GM19240 (cell line): Measurements from ENCODE around the gene DUS1L.

Experiments
- DNase-seq: peaks from one replicate; pipeline ENCODE4 v3.0.0; 2011; ENCODE audit warnings: low spot score; ENCODE audit not compliant: insufficient read length

Gene DUS1L

DNA sequence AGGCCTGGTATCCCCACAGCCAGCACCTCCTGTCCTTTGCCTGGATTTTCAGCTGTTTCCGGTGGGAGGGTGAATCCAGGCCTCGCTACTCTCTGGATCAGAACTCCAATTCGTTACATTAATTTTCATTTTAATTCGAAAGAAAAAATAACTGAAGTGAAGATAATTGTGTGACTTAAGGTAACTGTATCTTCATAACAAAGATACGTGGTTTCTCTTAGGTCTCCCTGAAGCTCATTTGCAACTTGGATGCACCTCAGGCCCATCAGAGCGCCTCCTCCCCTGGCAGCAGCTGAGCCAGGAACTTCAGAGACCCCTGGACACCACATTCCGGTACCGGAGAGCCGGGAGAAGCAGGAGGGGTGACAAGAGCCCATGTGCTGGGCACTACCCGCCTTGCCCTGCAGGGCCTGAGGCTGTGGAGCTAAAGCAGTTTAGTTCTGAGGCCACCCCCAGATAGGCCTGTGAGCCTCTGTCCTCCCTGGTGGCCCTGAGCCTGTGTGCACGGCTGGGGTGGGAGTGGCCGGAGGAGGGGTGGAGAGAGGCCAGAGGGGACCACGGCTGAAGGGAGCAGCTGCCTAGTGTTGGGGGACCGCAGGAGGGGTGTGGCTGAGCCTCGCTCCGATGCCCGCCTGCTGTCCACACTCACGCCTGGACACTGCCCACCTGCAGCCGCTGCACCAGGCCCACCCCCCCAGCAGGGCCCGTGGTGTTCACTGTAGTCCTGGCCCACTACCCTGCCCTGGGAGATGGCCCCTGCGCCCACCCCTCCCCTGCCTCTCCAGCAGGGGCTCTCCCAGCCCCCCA lies 11.4 kb upstream of the DUS1L start:
- no peak for DNase-seq

DNA sequence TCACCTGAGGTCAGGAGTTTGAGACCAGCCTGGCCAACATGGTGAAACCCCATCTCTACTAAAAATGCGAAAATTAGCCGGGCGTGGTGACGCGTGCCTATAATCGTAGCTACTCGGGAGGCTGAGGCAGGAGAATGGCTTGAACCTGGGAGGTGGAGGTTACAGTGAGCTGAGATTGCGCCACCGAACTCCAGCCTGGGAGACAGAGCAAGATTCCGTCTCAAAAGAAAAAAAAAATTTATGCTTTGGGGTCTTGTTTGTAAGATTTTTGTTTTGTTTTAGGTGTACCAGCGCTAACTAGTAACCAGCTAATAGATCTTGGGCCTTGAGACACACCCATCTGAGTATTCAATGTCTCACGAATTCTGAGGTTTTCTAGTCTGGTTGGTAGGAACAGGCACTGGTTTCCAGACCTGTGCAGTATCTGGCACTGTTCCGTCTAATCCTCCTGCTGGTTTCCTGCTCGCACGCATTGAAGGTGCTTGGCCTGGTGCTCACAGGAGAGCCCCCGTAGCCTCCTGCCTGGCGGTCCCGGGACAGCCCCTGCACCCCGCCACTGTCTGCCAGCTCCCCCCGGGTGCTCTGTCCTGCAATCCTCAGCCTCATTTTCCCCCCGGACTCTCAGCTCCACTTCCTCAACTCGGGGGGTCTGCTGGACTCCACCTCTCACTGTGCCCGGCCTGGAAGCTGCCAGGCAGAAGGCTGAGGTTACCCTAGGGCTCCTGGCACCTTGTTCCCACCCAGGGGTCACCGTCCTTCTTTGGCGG lies 10.6 kb upstream of the DUS1L start:
- DNase-seq = no peak

DNA sequence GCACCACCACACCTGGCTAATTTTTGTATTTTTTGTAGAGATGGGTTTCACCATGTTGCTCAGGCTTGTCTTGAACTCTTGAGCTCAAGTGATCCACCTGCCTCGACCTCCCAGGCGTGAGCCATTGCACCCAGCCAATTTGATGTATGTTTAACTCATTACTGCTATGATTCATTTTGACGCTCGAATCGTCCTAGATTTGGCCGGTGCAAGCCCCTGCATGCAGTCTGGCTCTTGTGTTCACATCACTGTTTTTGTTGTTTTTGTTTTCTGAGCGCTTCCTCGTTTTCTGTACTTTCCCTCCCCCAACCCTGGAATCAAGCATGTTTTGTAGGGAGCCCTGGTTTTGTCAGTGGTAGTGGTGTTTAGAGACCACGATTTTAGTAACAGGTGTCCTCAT lies 7.8 kb upstream of the DUS1L start:
- DNase-seq = no peak

DNA sequence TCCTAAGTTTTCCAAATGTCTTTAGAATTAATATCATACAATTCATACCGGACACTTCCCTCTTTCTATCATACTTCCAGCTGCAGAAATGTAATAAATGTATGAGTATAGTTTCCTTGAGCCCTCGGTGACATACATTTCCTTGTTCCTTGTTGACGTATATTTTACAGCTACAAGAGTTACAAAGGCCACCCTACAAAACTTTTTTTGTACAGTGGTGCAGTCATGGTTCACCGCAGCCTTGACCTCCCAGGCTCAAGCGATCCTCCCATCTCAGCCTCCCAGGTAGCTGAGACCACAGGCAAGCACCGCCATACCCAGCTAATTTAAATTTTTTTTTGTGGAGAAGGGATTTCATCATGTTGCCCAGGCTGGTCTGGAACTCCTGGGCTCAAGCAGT lies 7.2 kb upstream of the DUS1L start:
- DNase-seq = no peak

DNA sequence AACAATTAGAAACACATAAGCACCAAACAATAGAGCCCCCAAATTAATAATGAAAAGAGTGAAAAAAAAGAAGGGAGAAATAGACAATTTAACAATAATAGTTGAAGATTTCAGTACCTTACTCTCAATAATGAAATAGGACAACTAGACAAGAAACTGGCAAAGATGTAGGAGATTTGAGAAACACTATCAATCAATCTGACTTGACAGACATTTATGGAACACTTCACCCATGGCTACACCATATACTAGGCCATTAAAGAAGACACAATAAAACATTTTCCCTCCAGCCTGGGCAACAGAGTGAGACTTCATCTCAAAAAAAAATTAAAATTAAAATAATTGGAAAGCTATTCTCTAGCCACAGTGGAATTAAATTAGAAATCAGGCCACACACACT lies 5.0 kb upstream of the DUS1L start:
- DNase-seq = no peak

DNA sequence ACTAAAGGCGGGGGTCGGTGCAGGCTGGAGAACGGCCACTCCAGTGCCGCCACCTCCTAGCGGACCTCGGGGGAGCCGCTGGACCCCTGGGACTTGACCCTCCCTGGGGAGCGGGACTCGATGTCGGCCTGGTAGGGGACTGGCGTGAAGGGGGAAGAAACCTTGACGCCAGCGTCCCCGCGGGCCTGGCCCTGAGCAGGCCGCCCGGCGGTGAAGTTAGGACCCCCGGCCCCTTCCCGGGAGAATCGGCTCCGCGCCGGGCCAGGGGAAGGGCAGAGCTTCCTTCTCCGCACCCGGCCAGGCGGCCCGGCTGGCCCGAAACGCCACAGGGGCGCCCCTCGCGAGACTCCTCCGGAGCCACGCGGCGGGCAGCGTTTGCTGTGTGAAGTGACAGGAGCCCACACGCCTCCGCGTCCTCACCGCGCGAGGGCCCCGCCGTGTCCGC lies 389 bp downstream of the DUS1L start:
- peak; percentile 57 for DNase-seq

DNA sequence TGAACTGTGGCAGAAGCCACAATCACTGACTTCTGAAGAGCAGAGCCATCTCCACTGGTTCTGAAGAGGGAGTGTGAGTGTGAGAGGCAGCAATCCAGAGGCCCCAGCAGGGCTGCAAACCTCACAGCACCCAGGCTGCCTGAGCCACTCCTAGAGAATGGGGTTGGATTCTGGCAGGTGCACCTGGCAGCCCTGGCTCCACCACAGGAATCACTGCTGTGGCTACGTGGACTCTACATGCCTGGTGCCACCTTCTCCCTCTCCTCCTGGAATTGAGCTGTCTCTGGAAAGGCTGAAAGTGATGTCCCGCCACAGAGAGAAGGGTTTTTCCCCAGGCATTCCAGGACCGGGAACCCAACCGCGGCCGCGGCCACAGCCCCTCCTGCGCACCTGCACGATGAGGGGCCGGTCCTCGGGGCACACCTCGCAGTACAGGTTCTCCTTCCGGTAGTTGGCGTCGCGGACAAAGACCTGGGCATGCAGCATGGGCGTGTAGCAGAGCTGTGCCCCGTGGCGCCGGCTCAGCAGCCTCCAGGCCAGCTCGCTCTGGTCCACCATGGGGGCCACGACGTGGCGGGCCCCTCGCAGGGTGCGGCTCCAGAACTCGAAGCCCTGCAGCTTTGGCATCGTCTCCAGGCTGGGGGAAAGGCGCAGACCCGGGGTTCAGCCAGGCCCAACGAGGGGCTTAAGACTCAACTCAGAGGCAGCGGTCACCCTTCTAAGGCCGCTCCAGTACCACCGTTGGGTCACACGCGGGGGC lies 991 bp downstream of the DUS1L start:
- DNase-seq = no peak

DNA sequence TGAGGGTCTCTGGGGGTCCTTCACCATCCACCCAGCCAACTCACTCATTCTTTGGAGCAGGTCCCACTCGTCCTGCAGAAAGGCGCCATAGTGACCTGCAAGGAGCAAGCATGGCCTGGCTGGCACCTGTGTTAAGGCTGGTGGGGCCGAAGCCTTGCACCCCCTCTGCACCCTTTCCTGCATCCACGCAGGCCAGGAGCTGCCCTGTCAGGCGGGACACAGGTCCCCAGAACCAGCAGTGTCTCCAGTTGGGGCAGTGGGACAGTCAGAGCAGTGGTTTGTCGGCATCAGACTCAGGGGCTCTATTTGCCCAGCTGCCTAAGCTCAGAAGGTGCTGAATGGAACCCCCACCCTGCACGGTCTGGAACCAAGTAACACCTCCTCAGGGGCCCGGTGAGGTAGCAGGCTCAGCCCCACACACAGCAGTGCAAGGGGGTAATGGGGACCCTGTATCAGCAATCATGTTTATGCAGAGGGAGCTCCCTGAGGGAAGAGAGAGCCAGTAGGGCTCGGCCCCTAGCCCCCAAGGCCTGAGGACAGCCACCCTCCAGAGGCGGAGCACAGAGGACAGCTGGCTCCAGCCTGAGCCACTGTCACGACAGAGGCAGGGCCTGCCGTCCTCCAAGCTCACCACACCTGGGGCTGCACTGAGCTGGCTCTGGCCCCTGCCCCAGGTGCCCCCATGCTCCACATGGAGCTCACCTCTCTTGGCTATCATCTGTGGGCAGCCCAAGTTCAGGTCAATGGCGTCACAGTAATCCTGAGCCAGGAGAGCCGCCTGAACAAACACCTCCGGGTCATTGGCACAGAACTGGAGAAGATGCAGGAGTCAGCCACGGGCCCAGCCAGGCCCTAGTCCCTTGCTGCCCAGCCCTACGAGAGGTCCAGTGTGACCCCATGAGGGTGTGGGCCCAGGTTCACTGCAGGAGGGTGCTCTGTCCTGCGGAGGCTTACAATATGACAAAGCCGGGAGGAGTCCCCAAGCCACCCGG lies 1.9 kb downstream of the DUS1L start:
- no peak for DNase-seq

DNA sequence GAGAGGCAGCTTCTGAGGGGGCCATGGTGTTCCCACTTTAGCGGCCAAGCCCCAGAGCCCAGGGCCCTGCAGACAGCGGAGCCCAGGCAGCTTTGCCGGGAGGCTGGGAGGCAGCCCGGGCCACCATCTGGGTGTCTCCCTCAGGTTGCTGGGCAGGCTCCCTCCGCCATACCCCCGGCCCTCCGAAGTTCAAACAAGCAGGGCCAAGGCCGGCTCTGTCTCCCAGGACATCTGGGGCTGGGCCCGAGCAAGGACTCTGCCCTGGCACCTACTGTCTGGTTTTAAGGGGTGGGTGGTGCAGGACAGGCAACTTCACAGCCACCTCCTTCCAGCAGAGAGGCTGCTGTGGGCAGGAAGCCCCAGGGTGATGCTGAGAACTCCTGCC lies 2.6 kb downstream of the DUS1L start:
- DNase-seq = no peak

DNA sequence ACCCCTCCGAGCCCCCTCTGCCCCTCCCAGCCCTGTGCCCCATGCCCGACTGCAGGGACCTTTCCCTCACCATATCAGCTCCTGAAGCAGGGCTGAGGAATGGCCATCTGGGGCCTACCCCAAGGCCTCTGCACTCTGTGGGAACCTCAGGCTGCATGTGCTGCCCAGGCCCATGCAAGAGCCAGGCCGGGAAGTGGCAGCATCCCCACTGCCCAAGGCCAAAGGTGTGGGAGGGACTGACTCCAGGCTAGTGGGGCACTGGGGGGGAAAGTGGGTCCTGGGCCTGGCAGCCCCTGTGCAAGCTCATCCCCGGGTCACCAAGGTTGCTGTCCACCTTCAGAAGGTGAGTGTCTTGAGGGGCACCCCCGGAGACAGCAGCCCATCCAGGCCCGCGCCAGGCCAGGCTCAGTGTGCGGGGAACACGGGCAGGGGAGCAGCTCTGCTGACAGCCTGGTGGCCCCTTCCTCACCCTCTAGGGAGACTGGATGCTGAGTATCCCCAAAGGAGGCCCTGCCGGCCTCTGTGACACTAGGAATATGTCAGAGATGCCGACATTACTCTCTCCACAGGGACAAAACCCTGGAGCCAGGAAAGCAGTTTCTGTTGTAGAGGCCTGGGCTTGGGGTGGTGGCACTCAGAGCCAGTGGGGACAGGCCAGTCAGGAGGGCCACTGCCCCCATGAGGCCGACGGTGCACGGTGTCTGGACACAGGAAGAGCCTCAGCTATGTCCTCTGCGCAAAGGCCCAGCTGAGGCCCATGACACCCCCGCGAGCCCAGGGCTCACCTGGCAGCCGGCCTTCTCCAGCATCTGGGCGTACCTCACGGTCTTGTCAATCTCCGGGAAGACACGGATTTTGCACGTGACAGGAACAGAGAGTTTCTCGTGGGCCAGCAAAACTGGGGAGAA lies 3.3 kb downstream of the DUS1L start:
- DNase-seq = no peak

DNA sequence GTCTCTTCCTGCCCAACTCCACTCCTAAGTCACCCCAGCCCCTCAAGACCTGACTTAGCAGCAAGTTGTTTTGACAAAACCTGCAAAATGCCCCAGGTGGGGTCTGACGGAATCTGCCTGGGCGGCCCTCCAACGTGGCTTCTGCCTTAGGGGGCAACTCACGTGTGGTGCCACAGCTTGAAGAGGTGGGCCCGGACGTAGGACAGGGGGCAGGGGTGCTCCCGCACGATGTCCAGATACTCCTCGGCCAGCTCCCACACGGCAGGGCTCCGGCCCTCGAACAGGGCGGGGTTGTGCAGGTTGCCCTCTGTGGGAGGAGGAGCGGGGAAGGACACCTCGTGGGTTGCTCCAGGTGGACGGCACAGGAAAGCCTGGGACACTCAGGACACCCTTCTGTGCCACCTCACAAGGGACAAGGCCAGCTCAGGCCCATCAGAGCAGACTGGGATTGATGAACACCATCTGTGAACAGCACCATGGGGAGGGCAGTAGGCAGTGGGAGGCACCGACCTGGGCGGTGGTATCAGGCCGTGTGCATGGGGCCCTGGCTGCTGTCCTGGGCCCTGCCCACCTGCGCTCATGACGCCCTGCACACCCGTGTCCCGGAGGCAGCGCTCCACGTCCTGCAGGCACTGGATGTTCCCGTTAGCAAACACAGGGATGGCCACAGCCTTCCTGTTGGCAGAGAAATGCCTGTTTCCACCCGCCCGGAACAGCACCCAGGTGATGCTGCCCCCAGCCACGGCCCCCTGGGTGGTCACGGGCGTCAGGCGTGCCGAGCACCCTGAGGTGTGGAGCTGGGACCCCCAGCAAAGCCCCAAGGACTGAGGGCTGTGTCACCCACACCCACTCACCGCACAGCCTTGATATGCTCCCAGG lies 4.3 kb downstream of the DUS1L start:
- DNase-seq = no peak

DNA sequence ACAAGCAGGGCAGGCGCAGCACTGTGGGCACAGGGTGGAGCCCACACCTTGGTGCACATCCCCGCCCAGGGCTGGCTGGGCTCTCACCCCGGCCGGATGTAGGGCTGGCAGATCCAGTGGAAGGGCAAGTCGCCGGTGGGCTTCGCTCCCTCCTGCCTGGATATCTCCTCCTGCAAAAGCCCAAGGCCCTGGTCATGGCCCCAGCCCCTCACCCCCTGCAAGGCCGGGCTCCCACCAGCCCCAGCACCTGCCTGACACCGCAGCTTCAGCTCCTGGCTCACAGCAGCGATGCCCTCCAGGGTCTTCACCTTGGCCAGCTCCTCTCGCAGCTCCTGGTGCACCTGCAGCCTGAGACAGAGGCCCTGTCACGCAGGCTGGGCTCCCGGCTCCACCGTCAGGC lies 5.0 kb downstream of the DUS1L start:
- no peak for DNase-seq

DNA sequence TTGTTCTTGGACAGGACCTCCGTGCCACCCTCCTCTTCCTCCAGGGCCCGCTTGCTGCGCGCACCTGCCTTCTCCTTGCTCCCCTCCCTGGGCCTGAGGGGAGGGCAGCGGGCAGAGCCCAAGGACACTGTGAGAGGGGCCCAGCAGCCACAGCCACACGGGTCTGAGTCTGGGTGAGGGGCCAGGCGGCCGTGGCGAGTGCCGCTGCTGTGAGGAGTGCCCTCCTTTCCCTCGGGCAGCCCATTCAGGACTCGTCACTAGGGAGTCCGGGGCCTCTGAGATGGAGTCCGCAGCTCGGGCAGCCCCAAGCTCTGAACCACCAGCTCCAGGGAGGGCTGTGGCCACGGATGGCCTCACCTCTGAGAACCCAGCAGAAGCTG lies 5.6 kb downstream of the DUS1L start:
- no peak for DNase-seq

DNA sequence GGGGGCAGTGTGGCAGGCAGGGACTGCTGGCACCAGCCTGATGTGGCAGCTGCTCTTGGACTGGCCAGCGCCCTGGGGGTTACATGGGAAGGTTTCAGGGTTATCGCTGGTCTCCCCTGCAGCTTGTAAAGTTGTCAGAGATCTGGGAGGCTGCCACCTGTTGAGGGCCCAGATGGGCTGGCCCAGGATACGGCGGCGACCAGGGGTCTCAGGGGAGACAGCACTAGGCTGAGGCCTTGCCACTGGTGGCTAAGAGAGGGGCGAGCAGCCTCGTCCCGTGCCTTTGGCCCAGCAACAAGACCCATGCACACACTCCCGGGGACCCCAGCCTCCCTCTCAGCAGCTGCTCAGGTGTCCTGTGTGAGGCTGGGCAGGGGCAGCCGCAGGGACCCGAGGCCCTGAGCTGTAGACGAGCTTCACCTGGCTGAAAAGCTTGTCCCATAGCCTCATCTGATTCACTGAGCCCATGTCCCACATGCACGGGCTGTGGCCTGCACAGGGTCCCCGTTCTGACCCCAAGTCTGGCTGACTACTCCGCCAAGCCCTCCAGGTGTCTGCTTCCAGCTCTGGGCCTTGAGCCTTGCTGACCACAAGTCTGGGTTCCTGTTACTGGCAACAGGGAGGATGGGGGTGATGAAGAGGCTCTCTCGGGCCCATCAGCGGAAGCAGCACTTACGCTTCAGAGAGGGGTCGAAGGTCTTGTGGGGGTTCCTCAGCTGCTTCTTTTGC lies 6.2 kb downstream of the DUS1L start:
- no peak for DNase-seq

DNA sequence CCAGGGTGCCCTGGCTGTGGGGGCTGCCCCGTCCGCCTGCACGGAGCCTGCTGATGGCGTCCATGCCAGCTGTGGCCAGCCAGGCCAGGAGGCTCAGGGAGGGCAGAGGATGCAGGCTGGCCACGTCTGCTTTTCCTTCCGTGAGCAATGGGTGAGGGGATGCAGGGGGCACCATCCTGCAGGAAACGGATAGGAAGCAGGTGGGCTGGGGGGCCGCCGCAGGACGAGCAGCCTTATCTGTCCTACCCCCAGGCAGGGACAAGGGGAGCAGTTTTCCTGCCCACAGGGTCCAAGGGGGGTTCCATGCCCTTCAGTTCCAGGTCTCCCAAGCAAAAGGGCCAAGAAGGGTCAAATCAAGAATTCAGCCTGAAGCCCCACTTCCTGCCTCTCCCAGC lies 6.8 kb downstream of the DUS1L start:
- no peak for DNase-seq

DNA sequence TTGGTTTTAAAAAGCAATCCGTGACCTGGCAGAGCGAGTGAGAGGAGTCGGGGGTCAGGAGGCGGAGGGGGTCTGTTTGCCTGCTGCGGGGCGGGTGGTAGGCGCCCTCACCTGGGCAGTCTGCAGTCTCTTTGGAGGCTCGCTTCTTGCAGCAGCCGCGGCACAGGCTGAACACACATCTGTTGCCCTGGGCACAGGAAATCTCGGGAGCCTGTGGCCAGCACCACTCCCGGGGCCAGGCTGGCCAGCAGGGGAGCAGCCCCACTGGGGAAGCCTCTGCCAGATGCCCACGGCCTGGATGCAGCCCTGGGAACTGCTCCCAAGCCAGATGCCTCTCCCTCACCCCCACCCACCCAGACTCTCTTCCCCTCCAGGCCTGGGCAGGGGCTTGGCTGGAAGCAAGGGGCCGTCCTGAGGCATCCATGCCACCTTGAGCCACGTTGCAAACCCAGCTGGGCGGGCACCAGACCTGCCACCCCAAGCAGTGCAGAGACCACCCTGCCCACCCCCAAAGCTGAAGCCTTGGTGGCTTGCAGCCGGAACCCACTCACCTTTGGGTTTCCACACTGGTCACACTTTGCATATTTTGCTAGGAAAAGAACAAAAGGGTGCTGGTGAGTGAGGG lies 7.3 kb downstream of the DUS1L start:
- no peak for DNase-seq

DNA sequence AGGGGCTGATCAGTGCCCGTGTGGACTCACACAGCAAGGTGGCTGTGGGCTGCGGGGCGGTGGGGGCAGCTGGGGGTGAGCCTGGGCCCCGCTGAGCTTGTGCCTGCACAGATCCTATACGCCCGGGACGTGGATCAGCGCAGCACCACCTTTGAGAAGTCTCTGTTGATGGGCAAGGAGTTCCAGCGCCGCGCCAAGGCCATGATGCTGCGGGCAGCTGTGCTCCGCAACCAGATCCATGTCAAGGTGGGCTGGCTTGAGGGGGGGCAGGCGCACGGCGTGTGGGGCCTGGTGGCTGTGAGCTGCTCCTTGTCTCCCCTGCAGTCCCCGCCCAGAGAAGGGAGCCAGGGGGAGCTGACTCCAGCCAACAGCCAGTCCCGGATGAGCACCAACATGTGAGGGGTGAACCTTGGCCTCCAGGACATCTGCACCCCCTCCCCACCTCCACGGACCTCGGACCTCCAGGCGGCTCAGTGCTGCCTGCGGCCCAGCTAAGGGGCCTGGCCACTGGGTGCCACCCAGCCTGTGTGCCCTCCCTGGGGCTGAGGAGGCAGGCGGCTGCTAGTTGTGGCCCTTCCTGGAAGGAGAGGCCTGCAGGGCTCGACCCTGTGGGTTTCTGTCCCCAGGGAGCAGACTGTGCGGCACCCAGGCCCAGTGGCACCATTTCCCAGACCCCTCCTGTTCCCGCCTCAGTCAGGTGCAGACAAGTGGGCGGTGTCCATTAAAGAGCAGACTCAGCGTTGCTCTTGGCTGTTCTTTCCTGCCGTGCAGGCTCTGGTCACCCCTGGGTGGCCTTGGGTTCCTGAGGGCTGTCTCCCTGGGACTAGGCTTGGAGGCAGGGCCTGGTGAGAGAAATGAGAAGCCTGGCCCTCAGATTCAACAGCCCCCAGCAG lies 8.6 kb downstream of the DUS1L start:
- DNase-seq = no peak
